KG1 (cell line): ENCODE data around the gene ERLEC1.
"Not testable (repeated sequence)": the region's sequence is repeated elsewhere in the genome, so short reads cannot be mapped to it uniquely, and the experiment has no call there.

ENCODE experiments used
- DNase-seq: peaks from one replicate; lab custom pipeline; 2025; lab: John Stamatoyannopoulos, UW

Gene ERLEC1

DNA sequence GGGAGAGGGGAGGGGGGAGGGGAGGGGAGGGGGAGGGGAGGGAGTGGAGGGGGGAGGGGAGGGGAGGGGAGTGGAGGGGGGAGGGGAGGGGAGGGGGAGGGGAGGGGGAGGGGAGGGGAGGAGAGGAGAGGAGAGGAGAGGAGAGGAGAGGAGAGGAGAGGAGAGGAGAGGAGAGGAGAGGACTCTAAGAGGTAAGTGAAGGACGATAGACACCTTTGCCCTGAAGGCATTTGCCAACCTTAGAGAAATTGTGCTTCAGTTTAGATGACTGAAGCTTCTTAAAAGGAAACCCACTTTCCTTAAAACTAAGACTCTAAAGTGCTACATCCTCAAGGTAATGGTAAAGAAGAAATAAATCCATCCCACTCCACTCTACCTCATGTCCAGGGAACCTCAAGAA is 53.7 kb downstream of the ERLEC1 start:
- no peak for DNase-seq

DNA sequence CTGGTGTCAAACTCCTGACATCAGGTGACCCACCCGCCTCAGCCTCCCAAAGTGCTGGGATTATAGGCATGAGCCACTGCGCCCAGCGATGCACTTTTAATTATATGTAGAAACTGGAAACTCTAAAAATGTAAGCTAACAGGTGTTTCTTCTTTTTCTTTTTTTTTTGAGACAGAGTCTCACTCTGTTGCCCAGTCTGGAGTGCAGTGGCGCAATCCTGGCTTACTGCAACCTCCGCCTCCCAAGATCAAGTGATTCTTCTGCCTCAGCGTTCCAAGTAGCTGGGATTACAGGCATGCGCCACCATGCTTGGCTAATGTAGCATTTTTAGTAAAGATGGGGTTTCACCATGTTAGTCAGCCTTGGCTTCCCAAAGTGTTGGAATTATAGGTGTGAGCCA is 54.8 kb downstream of the ERLEC1 start:
- not testable (repeated sequence) for DNase-seq

DNA sequence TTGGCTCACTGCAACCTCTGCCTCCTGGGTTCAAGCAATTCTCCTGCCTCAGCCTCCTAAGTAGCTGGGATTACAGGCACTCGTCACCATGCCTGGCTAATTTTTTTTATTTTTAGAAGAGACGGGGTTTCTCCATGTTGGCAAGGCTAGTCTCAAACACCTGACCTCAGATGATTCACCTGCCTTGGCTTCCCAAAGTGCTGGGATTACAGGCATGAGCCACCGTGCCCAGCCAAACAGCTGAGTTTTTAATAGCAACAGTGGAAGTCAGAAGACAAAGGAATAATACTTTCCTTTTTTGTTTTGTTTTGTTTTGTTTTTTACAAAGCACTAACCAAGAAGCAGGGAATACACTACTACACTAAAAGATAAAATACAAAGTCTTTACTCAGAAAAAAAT is 56.0 kb downstream of the ERLEC1 start:
- DNase-seq = no peak

DNA sequence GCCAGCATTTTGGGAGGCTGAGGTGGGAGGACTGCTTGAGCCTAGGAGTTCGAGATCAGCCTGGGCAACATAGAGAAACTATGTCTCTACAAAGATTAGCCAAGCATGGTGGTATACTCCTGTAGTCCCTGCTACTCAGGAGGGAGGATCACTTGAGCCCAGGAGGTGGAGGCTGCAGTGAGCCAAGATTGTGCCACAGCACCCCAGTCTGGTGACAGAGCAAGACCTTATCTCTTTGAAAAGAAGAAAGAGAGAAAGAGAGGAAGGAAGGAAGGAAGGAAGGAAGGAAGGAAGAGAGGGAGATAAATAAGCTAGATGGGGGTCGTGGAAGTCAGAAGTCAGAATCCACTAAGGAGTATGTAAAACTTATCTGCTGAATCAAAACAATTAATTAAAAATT is 56.8 kb downstream of the ERLEC1 start:
- DNase-seq = no peak

DNA sequence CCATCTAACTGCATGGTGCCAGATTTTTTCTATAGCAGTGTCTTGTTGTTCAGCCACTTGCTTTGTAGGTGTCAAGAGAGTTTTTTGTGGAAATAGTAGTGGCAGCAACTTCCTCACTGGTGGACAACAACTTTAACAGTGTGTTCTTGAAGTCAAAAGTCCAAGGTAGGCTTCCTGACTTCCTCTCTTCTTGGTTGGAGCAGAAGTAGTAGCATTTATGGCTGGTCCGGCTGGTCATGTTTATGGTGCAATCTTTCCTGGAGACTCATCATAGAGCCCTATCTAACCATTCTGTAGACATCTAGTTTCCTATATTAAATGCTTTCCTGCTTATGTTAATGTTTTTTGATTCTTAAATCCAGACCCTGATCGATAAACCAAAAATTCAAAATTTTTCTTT is 61.2 kb downstream of the ERLEC1 start:
- no peak for DNase-seq

DNA sequence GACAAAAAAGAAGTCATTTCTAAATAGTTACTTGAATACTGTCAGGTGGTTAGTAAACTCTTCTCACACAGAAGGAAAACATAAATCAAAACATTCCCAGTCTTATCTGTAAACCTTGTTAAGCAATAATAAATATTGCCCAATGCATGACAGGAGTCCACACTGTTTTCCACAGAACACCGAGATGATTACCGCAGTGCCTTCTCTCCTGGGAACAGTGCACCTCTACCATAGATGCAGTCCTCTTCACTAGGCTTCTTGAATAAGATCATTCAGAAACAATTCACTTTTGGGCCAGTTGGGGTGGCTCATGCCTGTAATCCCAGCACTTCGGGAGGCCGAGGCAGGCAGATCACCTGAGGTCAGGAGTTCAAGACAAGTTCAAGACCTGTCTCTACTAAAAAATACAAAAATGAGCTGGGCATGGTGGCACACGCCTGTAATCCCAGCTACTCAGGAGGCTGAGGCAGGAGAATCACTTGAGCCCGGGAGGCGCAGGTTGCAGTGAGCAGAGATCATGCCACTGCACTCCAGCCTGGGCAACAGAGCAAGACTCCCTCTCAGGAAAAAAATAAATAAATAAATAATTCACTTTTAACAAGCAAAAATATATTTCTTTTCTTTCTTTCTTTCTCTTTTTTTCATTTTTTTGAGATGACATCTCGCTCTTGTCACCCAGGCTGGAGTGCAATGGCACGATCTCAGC is 64.4 kb downstream of the ERLEC1 start:
- not testable (repeated sequence) for DNase-seq

DNA sequence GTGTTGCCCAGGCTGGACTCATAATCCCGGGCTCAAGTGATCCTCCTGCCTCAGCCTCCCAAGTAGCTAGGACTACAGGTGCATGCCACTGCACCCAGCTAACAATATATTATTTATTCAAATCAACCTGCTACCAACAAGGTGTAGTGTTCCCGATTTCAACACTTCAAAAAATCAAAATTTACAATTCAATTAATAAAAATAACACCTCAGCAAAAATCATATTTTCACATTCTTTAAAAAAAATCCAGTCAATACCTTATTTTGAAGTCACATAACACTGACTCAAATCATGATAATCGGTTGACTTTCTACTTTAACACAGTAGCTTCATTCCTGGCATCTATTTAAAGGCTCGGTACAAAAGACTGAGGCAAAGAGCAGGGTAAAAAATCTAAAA is 65.7 kb downstream of the ERLEC1 start:
- DNase-seq = no peak

DNA sequence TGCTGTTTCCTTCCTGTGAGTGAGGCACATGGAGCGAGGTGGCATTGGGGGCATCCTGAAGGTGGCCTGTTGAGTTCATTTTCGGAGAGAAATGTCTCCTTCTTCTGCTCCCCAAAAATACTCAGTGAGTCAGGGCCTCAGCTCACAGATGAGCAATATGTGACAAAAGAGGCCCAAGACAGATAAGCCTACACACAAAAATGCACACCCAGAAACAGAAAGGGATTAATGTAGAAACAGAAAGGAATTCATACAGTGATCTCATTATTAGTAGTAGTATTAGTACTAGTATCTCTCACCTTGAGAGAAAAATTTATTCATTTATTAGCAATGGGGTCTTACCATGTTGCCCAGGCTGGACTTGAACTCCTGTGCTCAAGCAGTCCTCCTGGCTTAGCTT is 67.8 kb downstream of the ERLEC1 start:
- DNase-seq = no peak

DNA sequence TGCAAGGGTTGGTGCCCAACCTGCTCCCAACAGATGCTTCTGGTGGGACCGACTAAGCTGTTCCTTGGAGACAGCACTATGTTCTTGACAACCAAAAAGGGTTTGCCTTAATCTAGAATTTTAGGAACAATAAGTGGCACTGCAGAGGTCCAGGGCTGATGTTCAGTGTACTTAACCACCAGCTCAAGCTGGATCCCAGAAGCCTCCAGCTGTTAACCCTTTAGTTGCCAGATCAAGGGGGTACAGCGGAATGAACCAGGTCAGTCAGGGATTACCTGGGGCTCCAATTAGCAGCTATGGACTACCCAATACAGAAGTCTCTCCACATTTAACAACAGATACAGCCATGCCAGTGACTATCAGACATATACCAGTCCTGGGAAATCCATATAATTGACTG is 69.4 kb downstream of the ERLEC1 start:
- DNase-seq = no peak

DNA sequence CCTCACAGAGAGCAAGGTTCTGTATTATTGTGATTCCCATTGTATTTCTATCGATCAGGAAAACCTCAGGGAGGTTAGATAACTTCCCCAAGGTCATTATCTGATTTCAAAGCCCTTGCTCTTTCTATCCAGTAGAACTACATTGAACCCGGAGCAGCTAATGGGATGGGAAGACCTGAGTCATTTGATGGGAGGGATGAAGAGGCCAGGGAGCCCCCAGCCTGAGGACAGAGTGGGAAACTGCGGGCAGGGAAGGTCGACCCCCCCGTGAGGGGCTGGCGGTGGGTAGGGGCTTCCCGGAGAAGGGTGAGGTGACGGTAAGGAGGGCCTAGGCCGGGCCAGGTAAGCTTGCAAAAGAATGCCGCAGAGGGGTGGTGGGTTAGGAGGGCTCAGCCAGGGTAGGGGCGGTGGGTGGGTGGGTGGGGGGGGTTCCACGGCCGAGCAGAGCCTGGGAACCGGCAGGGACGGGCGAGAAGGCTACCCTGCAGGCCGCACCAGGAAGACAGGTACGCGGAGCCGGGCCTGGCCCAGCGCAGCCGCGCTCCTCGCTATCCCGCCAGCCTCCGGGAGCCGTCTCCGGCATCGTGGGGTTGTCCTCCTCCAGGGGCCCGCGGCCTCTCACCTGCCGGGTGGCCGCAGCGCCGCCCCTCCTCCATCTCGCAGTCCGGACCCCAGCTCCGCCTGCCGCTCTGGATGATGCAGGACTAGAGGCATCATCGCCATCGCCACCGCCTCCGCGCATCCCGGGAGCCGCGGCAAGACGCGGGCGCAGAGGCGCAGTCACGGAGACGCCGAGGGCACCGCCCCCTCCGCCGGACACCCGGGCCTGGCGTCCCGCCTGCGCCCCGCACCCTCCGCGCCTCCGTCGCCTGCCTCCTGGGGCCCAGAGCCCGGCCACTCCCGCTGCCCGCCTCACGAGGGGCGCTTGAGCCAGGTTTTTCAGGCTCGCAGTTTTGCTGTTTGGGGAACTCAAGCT is 72.7 kb downstream of the ERLEC1 start, which contains the start of gene GPR75:
Gene GPR75 (minus strand): TSS at position 762 of the 976 bp plus-strand sequence. CDS start 5,211 bp downstream, outside the sequence.
- no peak for DNase-seq

DNA sequence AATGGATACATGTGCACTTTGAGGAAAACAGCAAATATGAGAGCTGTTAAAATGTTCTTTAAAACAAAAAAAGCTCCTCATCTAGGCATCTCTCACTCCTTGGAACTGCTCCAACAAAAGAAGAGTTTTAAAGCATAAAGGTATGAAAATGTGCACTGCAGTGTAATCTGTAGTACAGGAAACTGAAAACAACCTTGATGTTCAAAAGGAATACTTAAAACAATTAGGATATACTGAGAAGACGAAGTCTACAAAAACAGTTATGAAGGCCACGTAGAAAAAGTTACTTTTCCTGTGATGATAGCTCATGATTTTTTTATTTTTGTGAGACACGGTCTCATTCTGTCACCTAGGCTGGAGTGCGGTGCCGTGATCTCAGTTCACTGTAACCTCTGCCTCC is 75.0 kb downstream of the ERLEC1 start:
- DNase-seq = no peak

DNA sequence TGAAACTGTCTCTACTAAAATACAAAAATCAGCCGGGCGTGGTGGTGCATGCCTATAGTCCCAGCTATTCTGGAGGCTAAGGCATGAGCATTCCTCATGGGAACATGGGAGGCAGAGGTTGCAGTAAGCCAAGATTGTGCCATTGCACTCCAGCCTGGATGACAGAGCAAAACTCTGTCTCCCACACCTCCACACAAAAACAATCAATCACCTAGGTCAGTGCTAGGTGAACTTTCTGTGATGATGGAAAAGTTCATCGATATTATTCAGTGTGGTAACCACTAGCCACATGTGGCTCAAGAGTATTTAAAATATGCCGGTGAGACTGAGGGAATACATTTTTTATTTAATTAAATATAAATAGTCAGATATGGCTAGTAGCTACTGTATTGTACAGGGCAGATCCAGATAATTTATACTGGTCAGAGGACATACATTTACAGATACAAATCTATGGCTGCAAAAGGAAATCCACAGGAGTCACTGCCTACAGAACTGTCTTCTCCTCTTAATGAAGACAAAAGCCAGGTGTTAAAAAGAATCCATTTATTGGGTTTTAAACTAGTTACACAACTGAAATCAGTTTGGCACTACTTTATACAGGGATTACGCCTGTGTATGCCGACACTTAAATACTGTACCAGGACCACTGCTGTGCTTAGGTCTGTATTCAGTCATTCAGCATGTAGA is 76.8 kb downstream of the ERLEC1 start:
- DNase-seq = no peak

DNA sequence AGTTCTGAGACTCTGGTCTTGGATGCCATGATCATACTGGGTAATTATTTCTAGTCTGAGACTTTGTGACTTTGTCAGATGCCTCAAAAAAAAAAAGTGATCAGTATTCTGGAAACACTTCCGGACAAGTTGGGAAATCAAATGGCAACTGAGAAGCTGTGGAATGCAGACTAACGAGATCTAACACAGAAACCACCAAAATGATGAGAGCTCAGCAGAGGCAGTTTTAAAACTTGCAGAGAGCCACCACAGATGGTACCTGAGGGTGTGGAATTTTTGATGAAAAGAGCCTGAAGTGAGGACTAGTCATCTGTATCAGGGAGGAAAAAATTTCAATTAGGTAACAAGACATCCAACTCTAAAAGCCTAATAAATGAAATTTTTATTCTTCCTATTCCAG is 78.4 kb downstream of the ERLEC1 start:
- DNase-seq = no peak

DNA sequence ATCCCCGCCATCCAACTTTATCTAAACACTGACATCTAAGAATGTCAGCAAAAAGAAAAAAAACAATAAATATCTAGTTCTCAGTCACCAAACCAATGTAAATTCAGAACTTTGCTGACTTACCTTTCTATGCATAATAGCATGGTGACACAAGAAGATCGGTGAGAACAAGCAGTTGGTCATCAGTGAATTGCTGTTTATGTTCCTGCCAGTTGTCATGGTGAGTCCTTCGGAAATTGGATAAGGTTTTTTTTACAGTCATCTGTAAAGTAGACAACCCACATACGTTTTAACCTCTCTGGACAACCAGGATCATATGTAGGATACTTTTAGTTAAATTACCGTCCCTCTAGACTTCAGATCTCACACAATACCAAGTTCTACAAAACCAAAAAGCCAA is 79.1 kb downstream of the ERLEC1 start:
- DNase-seq = no peak

DNA sequence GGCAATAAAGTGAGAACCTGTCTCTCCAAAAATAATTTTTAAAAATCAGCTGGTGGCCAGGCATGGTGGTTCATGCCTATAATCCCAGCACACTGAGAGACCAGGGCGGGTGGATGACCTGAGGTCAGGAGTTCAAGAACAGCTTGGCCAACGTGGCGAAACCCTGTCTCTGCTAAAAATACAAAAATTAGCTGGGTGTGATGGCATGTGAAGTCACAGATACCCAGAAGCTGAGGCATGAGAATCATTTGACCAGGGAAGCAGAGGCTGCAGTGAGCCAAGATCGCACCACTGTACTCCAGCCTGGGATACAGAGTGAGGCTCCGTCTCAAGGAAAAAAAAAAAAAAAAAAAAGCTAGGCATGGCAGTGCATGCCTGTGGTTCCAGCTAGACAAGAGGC is 80.3 kb downstream of the ERLEC1 start:
- DNase-seq = no peak

DNA sequence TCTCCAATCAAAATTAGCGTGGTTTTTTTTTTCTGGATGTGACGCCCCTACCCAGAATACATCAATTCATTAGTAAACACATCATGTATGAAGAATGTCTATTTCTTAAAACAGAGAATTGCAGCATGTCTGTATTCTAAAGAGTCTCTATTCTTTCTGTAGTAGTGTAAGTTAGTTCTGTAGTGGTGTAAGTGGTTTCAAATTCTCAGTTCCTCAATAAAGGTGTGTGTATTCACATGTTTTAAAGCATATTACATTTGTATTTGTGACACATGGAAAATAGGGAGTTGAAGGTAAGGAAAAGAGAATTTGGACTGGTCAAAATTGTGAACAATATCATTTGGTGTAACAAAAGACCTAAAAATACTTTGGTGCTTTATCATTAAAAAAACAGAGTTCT is 80.9 kb downstream of the ERLEC1 start:
- no peak for DNase-seq
